ENCODE data around the gene AGAP4.
"Not testable (repeated sequence)": the region's sequence is repeated elsewhere in the genome, so short reads cannot be mapped to it uniquely, and the experiment has no call there.

Gene AGAP4

DNA sequence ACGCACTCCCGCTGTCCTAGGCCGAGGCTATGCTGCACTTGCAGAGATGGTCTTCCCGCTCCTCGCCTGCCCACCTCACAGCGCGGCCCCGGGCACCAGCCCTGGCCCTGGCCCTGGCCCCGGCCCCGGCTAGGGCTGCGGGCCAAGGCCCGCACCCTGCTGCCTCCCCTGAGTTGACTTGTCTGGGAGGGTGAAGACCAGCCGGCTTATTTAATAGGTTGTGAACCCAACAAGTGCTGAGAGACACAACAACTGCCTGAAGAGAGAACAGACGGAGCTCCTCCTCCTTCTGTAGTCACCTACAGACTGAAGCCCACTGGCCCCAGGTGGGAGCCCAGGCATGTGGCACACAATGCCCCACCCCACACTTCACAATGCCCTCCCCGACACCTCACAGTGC is at the start of gene AGAP4:
Gene AGAP4 (minus strand): TSS at position 101 of the 400 bp plus-strand sequence. CDS start 153 bp downstream, outside the sequence.
- DNase-seq (ENCODE audit: low read depth in 2 of 2), result not testable (repeated sequence)

DNA sequence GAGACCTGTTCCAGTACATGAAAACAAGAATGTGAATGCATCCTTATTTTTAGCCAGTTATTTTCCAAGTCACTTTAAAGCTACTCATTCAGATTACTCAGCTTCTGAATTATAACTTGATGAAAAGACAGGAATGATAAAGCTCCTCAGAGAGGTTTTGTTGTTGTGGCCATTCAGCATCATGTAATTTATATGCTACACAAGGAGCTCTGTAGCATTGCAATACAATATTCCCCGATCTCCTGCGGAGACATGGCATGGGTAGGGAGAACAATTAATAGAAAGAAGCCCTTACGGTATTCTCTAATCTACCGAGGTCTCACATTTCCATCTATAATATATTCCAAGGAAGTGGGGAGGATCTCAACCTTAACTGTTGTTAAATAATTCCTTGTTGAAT is 43.4 kb upstream of the AGAP4 start:
- not testable (repeated sequence) for DNase-seq (ENCODE audit: low read depth in 2 of 2)

DNA sequence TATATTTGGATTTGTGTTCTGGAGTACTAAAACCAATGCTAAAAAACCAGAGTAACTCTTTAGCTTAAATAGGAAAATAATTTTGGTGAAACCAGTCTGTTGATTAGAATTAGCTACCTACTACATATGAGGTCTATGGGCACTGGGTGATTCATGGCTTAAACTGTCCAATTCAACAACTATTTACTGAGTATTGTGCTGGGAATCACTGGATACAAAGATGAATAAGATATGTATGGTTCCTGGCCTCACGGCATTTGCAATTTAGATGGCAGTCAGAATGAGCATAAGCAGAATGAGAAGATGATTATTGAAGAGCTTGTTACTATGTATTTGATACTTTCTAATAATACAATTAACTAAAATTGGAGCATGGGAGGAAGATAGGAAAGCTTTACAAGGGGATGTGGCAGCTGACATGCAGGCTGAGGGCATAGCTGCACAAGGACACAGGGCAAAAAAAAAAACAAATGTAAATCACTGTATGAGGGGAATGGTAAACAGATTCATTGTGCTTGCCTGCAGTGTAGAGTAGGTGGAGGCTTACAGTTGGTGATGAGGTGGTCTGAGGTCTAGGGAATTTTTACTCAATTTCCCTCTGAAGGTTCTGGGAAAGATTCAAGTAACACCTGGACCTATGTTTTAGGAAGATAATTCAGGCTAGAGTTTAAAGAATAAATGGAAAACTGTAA is 42.4 kb upstream of the AGAP4 start:
- not testable (repeated sequence) for DNase-seq (ENCODE audit: low read depth in 2 of 2)

DNA sequence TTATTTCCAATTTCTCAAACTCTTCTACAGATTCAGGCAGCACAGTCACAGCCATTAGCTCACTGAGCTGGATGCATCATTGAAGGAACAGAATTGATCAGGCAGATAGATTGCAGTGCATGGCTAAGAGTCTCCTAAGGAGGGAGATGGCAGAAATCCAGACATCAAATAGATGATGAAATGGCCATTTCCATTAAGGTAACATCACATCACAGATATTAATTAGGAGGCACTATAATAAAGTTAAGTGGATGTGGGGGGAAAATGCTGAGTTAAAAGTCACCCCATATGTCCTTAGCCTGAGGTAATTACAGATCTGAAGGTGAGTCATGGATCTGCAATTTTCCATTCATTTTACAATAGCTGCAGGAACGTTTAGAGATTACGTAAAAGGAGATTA is 35.6 kb upstream of the AGAP4 start:
- not testable (repeated sequence) for DNase-seq (ENCODE audit: low read depth in 2 of 2)

DNA sequence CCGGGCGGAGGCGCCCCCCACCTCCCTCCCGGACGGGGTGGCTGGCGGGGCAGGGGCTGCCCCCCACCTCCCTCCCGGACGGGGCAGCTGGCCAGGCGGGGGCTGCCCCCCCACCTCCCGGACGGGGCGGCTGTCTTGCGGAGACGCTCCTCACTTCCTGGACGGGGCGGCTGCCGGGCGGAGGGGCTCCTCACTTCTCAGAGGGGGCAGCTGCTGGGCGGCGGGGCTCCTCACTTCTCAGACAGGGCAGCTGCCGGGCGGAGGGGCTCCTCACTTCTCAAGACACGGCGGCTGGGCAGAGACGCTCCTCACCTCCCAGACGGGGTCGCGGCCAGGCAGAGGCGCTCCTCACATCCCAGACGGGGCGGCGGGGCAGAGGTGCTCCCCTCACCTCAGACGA is 18.1 kb upstream of the AGAP4 start:
- not testable (repeated sequence) for DNase-seq (ENCODE audit: low read depth in 2 of 2)

DNA sequence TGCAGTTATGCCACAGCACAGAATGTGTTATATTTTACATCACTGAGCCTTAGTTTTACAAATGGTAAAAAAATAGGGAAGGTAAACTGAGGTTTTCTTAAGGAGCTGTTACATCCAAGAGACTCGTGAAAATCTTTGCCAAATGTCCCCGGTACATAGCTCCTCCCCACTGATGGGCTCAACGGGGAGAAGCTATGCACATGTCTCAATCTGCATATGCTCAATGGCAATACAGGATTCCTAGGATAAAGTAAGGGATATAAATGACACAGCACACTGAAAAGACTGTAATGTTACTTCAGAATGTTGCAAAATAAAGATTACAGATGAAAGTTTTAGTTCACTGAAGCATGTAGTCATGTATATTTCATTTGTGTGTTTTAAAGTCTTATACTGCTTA is 17.0 kb upstream of the AGAP4 start:
- DNase-seq (ENCODE audit: low read depth in 2 of 2), result not testable (repeated sequence)

DNA sequence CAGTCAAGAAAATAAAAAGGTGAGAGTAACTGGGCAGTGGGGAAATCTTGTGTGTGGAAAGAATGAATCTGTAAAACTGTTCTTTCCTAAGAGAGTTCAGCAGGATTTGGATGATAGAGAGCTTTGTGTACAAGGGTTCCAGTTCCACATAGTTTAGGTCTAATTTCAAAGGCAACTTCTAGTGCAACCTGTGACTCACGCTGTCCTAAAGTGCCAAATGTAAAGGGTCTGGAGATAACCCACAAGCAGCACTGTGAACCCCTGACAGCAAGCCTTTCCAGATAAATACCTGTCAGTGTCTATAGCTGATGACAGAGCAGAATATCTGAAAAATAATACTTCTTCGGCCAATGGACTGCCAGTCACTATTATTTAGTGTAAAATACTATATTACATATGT is 16.3 kb upstream of the AGAP4 start:
- DNase-seq (ENCODE audit: low read depth in 2 of 2), result not testable (repeated sequence)

DNA sequence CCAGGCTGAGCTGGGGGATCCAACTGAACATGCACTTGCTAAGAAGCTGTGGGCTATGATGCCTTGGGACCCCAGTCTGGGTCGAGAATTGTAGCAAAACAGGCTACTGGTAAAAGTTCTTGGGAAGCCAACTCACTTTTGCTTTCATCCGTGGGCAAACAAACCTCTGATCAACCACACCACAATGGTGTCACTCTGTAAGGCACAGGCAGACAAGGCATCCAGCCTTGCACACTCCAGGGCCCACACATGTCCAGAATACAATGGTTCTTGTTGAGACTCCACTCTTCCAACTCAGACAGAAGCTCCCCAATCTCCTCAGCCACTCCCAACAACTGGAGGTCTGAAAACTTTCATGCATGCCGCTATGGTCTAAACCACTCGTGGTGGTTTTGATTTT is 10.6 kb upstream of the AGAP4 start:
- not testable (repeated sequence) for DNase-seq (ENCODE audit: low read depth in 2 of 2)

DNA sequence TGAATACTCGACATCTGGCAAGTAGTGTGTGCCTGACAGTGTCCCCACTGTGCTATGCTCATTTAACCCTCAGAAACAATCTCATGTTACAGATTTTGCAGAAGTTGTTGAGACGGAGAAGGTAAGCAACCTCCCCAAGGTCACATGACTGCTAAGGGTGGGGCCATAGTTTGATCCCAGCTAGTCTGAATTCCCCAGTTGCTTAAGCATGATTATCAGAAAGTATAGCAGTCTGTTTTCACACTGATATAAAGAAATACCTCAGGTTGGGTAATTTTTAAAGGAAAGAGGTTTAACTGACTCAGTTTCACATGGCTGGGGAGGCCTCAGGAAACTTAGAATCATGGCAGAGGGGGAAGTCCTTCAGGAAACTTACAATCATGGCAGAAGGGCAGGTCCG is 1.2 kb upstream of the AGAP4 start:
- DNase-seq (ENCODE audit: low read depth in 2 of 2), result not testable (repeated sequence)

DNA sequence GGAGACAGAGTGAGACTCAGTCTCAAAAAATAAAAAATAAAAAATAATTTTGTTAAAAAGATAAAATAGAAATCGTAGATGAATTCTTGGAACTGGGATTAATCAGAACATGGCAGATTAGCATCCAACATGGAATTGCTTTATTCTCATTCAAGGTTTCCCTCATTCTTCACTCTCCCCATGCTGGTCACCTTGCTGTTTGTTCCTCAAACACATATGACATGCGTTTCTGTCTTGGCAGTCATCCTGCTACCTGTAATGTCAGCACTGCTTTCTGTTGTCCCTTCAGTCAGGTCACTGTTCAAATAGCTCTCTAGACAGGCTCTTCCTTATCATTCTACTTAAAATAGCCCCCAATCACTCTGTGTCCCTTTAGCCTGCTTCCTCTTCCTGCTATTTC is 24.4 kb downstream of the AGAP4 start:
- DNase-seq (ENCODE audit: low read depth in 2 of 2), result not testable (repeated sequence)

DNA sequence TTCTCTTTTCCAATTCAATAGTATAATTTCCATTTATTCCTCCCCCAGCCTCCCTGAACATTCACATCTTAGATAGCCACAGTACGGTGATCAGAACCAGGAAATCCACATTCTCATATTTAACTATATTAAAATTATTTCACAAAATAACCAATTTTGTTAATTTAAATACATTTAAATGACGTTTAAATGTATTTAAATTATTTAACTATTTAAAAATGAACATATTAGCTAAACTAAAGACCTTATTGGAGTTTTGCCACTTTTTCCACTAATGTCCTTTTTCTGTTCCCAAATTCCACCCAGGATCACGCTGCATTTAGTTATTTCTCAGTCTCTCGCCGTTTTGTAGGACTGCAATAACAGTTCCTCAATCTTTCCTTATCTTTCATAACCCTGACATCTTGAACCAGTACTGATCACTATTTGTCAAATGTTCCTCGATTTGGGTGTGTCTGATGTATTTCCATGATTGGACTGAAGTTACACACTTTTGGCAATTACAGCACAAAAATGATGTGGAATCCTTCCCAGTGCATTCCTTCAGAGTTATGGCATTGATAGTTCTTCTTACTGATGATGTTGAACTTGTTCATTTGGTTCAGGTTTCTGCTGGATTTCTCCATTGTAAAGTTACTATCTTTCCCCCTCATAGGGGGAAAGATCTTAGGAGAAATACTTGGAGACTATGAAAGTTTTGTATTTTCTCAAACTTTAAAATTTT is 27.0 kb downstream of the AGAP4 start:
- DNase-seq (ENCODE audit: low read depth in 2 of 2), result not testable (repeated sequence)

DNA sequence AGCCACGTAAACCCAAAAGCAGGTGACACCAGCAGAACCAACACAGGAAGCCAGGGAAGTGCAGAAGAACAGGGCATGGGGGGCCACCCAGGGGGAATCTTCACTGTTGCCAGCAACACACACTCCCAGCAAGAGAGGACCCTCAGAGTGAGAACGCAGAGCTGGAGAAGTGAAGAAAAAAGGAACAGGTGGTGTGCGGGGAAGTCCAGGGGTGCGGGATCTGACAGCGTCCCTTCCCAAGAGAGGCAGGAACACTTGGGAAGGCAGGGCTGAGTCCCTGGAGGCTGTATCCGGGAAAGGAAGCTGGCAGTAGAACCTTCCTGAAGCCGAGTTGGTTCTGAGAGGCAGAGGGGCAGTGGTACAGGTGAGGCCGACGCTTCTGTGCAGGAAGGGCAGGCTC is 27.7 kb downstream of the AGAP4 start:
- no peak for DNase-seq (ENCODE audit: low read depth in 2 of 2)

DNA sequence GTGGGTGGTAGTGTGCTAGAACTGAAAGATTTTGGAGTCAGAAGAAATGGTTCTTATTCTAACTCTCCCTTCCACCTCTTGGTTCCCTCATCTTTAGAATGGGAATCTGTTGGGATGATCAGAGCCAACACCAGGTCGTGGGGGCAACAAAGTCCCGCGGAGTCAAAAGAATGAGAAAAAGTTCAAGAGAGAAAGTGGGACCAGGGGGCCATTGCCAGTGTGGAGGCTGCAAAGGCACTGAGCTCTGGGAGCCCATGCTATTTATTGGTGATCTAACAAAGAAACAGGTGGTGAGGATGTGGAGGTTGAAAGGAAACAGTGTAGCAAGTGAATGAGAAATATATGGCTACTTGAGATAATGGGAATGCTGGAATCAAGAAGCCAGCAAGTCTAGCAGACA is 29.4 kb downstream of the AGAP4 start:
- DNase-seq (ENCODE audit: low read depth in 2 of 2), result no peak

DNA sequence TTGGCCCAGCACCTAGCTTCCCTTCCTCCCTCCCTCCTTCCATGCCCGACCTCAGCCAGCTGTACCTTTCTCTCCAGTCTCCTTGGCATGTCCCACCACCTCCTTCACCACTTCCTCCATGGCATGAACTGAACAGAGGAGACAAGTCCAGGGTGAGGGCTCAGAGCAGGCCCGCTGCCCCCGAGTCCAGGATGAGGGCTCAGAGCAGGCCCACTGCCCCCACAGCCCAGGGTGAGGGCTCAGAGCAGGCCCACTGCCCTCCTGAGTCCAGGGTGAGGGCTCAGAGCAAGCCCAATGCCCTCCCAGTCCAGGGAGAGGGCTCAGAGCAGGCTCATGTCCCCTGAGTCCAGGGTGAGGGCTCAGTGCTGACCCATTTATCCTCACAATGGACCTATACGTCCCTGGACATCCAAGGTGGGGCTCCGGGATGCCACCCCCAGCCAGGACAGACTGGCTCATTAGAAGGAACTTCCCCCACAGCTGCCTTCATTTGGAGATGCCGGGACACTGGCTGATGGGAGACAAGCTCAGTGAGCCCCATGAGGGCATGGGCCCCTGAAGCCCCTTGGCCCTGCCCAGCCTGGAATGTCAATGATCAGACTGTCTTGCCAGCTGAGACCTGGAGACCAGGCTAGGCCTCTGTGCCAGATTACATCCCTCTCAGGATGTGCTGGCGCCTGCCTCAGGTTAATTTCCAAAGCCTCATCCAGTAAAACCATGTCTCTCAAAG is 30.0 kb downstream of the AGAP4 start:
- no peak for DNase-seq (ENCODE audit: low read depth in 2 of 2)

DNA sequence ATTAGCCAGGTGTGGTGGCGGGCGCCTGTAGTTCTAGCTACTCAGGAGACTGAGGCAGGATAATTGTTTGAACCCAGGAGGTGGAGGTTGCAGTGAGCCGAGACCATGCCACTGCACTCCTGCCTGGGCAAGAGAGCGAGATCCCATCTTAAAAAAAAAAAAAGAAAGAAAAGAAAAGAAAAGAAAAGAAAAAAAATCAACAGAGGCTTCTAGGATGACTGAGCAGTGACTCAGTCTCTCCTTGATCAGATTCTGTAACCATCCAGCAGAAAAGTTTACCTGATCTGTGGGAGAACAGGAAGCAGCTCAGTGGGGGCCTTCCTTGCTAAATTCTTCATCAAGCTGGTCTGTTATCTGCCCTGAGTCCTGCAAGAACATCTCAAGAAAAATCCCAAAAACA is 33.2 kb downstream of the AGAP4 start:
- not testable (repeated sequence) for DNase-seq (ENCODE audit: low read depth in 2 of 2)

DNA sequence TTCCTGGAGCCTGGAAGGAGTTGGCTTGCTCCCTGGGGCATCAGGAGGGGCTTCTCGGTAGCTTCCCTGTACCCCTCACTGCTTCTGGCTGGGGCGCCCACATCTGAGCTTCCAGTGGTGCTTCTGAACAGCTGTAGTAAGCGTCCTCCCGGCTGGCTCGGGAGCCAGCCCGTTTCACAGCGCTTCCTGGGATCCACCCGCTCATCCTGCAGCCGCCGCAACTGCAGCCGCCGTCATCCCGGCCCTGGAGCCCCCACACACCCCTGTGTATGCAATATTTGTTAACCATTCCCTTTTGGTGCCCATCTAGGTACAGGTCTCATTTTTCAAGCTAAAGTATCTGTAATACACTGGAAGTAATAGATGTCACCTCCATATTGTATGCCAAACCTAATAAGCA is 34.3 kb downstream of the AGAP4 start:
- DNase-seq (ENCODE audit: low read depth in 2 of 2), result not testable (repeated sequence)

DNA sequence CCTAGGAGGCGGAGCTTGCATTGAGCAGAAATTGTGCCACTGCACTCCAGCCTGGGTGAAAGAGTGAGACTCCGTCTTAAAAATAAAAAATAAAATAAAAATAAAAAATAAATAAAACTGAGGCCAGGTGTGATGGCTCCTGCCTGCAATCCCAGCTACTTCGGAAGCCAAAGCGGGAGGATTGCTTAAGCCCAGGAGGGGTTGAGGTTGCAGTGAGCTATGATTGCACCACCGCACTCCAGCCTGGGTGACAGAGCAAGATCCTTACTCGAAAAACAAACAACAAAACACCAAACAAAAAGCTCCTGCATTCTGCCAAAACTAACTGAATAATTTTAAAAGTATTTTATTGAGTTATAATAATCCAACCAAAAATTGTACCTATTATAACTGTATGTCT is 36.2 kb downstream of the AGAP4 start:
- no peak for DNase-seq (ENCODE audit: low read depth in 2 of 2)

DNA sequence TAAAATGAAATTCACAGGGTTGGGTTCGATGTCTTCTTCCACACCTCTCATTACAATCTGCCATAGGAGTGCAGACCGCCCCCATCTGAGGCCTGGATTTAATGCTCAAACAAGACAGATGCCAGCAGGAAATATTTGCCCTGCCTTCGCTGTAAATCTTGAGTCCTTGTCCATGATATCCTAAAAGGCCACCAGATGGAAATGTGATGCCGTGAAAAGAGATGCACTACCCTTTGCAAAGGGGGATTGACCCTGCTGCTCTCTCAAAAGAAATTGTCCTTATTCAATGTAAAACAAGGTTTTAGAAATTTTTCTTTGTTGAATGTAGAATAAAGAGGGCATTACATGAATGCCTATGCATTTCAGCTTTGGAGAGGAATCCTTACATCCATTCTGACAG is 37.5 kb downstream of the AGAP4 start:
- DNase-seq (ENCODE audit: low read depth in 2 of 2), result no peak

DNA sequence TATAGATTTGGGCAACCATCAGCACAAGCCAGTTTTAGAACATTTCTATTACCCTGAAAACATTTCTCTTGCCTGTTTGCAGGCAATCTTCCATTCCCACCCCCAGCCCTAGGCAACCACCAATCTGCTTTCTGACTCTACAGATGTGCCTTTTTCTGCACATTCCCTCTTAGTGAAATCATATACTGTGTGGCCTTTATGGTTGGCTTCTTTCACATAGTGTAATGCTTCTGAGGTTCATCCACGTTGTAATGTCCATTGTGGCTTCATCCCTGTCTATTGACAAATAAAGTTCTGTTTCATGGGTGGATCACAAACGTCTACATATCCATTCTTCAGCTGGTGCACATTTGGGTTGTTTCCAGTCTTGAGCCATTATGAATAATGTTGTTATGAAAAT is 42.3 kb downstream of the AGAP4 start:
- not testable (repeated sequence) for DNase-seq (ENCODE audit: low read depth in 2 of 2)

DNA sequence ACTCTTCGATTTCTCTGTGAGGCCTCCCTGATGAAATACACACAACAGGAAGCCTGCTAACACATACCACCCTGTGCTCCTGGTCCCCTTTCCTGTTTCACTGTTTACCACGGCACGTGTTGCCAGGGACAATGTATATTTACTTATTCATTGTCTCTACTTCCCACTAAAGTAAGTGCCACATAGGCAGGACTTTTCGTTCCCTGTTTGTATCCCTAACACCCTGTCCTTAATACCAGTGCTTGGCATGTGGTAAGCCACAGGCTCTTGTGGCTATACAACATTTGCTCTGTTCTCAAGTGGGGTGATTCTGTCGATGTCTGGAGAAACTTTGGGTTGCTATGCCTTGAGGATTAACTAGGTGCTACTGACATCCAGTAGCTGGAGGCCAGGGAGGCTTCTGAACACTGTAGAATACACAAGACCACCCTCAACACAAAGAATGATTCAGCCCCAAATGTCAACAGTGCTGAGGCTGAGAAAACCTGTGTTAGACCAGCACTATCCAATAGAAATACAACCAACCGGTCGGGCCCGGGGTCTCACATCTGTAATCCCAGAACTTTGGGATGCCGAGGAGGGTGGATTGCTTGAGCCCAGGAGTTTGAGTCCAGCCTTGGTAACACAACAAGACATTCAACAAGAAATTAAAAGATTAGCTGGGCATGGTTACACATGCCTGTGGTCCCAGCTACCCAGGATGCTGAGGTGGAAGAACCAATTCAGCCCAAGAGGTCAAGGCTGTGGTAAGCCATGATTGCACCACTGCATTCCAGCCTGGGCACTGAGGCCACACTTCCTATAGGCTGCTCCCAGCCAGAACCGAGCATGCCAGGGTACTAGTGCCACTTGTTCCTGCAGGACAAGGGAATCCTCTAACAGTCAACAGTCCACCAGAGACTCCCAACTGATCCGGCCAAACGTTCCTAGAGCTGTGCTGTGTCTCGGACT is 44.0 kb downstream of the AGAP4 start:
- not testable (repeated sequence) for DNase-seq (ENCODE audit: low read depth in 2 of 2)

DNA sequence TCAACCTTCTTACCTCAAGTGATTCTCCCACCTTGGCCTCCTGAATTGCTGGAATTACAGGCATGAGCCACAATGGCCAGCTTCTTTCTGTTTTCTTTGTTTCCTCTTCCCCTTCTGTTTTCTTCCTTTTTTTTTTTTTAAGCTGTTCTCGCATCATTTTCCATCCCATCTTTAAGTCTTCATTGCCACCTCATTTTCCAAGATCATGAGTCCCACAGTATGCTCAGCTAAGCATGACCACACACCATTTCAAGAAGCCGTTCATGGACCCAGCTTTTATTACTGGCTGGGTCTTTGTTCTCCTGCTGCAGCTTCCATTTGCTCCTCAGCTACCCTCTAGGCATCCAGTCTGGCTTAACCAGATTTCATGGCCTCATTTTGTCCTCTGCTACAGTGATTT is 52.5 kb downstream of the AGAP4 start:
- not testable (repeated sequence) for DNase-seq (ENCODE audit: low read depth in 2 of 2)
